Measurements from ENCODE around the gene PDSS2. TPM values are rescaled to one million over a fixed set of nuclear protein-coding genes. Genes with fewer than 3 reads are reported as not detected.

Gene PDSS2
- total and polyA plus RNA-seq, 4 donors: 10.5 to 20.9 (median 16.0) TPM

GRCh38 chr6:107490566-107491137 is 31.3 kb upstream of the PDSS2 start:
- Histone ChIP-seq H3K27me3 (ENCODE audit: control insufficient read depth in 4 of 4, insufficient read depth in 4 of 4, low read length in 3 of 4) (no peaks in the 10 kb centered on the region), H3K4me1 (ENCODE audit: control insufficient read depth in 4 of 4, insufficient read depth in 4 of 4, low read length in 3 of 4) (peaks cover 2 to 40% (median 33%) of the 10 kb centered on the region in 4 donors), H3K9me3 (ENCODE audit: control insufficient read depth in 4 of 4, low read length in 3 of 4) (no peaks in the 10 kb centered on the region)

GRCh38 chr6:107489636-107490565 is 30.5 kb upstream of the PDSS2 start, which contains the start of gene SOBP:
TSS of gene SOBP (plus strand) at chr6:107490117. CDS start at chr6:107490617, 500 bp downstream.
- Histone ChIP-seq H3K27me3 (ENCODE audit: control insufficient read depth in 4 of 4, insufficient read depth in 4 of 4, low read length in 3 of 4) (no peaks in the 10 kb centered on the region), H3K4me1 (ENCODE audit: control insufficient read depth in 4 of 4, insufficient read depth in 4 of 4, low read length in 3 of 4) (peaks cover 2 to 40% (median 33%) of the 10 kb centered on the region in 4 donors), H3K4me3 (ENCODE audit: low read depth in 1 of 3, low read length in 3 of 3) (peak within 1 kb of the TSS; percentile 77 to 92 (median 86)), H3K9me3 (ENCODE audit: control insufficient read depth in 4 of 4, low read length in 3 of 4) (no peaks in the 10 kb centered on the region), H3K9ac (ENCODE audit: low read depth in 1 of 2, low read length in 2 of 2) (peak within 1 kb of the TSS in 1 of 2 donors; percentile 44), H3K36me3 (ENCODE audit: control insufficient read depth in 4 of 4, insufficient read depth in 3 of 4, low read depth in 1 of 4, low read length in 3 of 4) (no peaks in the 10 kb centered on the region), H3K27ac (ENCODE audit: low read depth in 1 of 2, low read length in 2 of 2) (peak within 1 kb of the TSS; percentile 40 to 59)
- DNase-seq (ENCODE audit: low spot score): peak; percentile 63
- TF ChIP-seq CTCF (IDR thresholded peaks at IDR 0.05; ENCODE audit: low read depth, low read length, missing input control): no peak
- no peak for TF ChIP-seq HNF4A (conservative IDR thresholded peaks at IDR 0.05)
- no peak for TF ChIP-seq GABPA (IDR thresholded peaks at IDR 0.05 in 1 of 2, conservative IDR thresholded peaks at IDR 0.05 in 1 of 2)
- no peak for TF ChIP-seq FOXA2 (IDR thresholded peaks at IDR 0.05)
- under 1% methylated on average over 130 of the region's 130 CpGs for WGBS

More at GRCh38 chr6:107490566-107491137, 31.3 kb upstream of the PDSS2 start:
- no peak for DNase-seq (ENCODE audit: low spot score)
- Histone ChIP-seq H3K4me3 (ENCODE audit: low read depth in 1 of 3, low read length in 3 of 3) (peak overlapping the region; percentile 55 to 92 (median 77)), H3K36me3 (ENCODE audit: control insufficient read depth in 4 of 4, insufficient read depth in 3 of 4, low read depth in 1 of 4, low read length in 3 of 4) (no peaks in the 10 kb centered on the region), H3K9ac (ENCODE audit: low read depth in 1 of 2, low read length in 2 of 2) (no peak overlapping the region), H3K27ac (ENCODE audit: low read depth in 1 of 2, low read length in 2 of 2) (peak overlapping the region in 1 of 2 donors; percentile 59)
- WGBS: under 1% methylated on average over 30 of the region's 30 CpGs
- TF ChIP-seq YY1 (IDR thresholded peaks at IDR 0.05): peak; percentile 29
- TF ChIP-seq NR2F2 (IDR thresholded peaks at IDR 0.05): no peak

GRCh38 chr6:107488875-107489635 is 29.7 kb upstream of the PDSS2 start:
- Histone ChIP-seq H3K36me3 (ENCODE audit: control insufficient read depth in 4 of 4, insufficient read depth in 3 of 4, low read depth in 1 of 4, low read length in 3 of 4) (no peaks in the 10 kb centered on the region), H3K27ac (ENCODE audit: low read depth in 1 of 2, low read length in 2 of 2) (peak overlapping the region; percentile 17 to 40), H3K4me1 (ENCODE audit: control insufficient read depth in 4 of 4, insufficient read depth in 4 of 4, low read length in 3 of 4) (peaks cover 2 to 40% (median 33%) of the 10 kb centered on the region in 4 donors), H3K4me3 (ENCODE audit: low read depth in 1 of 3, low read length in 3 of 3) (peak overlapping the region; percentile 38 to 92 (median 86)), H3K9me3 (ENCODE audit: control insufficient read depth in 4 of 4, low read length in 3 of 4) (no peaks in the 10 kb centered on the region), H3K9ac (ENCODE audit: low read depth in 1 of 2, low read length in 2 of 2) (peak overlapping the region in 1 of 2 donors; percentile 44), H3K27me3 (ENCODE audit: control insufficient read depth in 4 of 4, insufficient read depth in 4 of 4, low read length in 3 of 4) (no peaks in the 10 kb centered on the region)
- under 1% methylated on average over 51 of the region's 51 CpGs for WGBS
- no peak for TF ChIP-seq TAF1 (conservative IDR thresholded peaks at IDR 0.05)
- peak in 1 of 2 donors; percentile 30 for TF ChIP-seq RAD21 (IDR thresholded peaks at IDR 0.05)
- no peak for TF ChIP-seq YY1 (IDR thresholded peaks at IDR 0.05)
- DNase-seq (ENCODE audit: low spot score): peak; percentile 64
